Fibroblast of villous mesenchyme (primary cell): ENCODE data around the gene PAPLN. TPM values are rescaled to one million over a fixed set of nuclear protein-coding genes. Genes with fewer than 3 reads are reported as not detected.

Experiments
- DNase-seq: peaks from one replicate; pipeline ENCODE4 v3.0.0-alpha.2; 2010; ENCODE audit warnings: low read depth
- H3K4me3 ChIP-seq: 2 replicates; pipeline ENCODE4 v1.5.1; 2011; ENCODE audit warnings: low read depth, mild to moderate bottlenecking, low read length
- total RNA-seq: library from RNA; depleted of rRNA; stranded (reverse); fragments of >200 nt; gene quantifications from 2 replicates; pipeline ENCODE4 v1.2.3, GENCODE V29; 2012
- TF ChIP-seq, protein P1 (sequence below): IDR thresholded peaks from 2 replicates; pipeline ENCODE4 v1.5.1; 2012; ENCODE audit warnings: low read depth, mild to moderate bottlenecking, low read length; ENCODE audit not compliant: insufficient read depth

PAPLN gene
- total RNA-seq, 1 donor = 4.3 TPM

DNA sequence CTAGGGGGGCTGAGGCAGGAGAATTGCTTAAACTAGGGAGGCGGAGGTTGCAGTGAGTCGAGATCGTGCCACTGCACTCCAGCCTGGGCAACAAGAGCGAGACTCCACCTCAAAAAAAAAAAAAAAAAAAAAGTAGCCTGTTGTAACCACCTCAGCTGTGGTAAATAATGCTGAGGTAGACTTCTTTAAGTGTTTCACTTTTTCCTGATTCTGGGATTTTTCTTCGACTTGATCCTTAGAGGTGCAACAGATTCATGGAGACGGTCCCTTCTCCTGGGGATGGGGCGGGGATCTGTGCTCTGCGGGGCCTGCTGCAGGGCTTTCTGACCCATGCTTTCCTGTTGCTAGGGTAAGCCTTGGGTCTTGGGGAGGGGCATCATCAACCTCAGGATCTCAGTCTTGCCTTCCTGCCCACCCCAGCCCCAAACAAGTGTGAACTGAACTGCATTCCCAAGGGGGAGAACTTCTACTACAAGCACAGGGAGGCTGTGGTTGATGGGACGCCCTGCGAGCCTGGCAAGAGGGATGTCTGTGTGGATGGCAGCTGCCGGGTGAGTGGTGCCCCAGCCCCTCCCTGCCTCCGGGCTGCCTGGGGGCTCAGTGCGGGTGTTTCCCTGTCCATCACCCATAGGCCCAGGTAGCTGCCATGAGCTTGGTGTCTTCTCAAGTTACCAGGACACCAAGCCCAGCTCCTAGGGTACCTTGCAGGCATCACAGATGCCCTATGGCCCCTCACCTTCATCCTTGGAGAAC is 12.4 kb downstream of the PAPLN start:
- TF ChIP-seq, protein P1, sequence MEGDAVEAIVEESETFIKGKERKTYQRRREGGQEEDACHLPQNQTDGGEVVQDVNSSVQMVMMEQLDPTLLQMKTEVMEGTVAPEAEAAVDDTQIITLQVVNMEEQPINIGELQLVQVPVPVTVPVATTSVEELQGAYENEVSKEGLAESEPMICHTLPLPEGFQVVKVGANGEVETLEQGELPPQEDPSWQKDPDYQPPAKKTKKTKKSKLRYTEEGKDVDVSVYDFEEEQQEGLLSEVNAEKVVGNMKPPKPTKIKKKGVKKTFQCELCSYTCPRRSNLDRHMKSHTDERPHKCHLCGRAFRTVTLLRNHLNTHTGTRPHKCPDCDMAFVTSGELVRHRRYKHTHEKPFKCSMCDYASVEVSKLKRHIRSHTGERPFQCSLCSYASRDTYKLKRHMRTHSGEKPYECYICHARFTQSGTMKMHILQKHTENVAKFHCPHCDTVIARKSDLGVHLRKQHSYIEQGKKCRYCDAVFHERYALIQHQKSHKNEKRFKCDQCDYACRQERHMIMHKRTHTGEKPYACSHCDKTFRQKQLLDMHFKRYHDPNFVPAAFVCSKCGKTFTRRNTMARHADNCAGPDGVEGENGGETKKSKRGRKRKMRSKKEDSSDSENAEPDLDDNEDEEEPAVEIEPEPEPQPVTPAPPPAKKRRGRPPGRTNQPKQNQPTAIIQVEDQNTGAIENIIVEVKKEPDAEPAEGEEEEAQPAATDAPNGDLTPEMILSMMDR = no peak
- H3K4me3 ChIP-seq = no peak overlapping the region
- no peak for DNase-seq

DNA sequence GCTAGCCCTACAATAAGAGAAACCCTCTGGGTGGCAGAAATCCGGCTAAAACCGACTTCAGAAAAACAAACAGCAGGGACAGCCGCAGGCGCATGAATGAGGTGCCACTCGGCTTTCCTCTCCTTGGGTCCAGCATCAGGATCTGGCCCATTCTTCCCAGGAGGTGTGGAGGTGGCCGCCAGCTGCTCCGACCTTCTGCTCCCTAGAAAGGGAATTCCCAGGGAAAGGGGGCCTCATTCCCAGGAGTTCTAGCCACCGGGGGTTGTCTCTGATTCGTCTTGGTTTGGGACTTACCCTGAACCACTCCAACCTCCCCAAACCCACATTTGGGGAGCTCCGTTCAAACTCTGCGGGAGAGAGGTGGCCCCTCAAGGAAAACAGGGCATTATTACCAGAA is 13.0 kb downstream of the PAPLN start:
- TF ChIP-seq, protein P1 = no peak

DNA sequence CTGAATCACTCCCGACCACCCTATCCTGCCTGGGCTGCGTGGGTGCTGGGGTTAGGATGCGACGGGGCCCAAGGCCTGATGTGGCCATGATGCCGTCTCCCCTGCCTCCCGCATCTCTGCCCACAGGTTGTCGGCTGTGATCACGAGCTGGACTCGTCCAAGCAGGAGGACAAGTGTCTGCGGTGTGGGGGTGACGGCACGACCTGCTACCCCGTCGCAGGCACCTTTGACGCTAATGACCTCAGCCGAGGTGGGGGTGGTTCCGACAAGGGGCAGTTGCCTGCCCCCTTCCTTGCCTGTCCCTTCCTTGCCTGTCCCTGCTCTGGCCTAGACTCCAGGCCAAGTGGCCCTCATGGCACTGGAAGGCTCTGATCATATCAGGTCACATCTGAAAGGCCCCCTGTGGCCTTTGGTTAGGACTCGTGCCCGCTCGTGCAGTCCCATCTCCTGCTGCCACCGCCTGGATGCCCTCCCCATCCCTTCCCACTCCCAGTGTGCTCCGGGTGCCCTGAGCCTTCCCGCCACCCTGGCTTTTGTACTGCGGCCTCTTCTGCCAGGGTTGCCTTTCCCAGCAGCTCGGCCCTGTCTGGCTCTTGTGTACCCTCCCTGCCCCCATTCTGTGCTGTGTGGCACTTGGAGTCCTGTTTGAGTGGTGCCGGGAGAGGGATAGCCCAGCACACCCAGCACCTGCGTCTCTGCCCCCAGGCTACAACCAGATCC is 13.6 kb downstream of the PAPLN start:
- H3K4me3 ChIP-seq = no peak overlapping the region
- no peak for DNase-seq
- TF ChIP-seq, protein P1 = no peak

More for the DNA sequence above, 13.0 kb downstream of the PAPLN start:
- DNase-seq = no peak
- no peak overlapping the region for H3K4me3 ChIP-seq

DNA sequence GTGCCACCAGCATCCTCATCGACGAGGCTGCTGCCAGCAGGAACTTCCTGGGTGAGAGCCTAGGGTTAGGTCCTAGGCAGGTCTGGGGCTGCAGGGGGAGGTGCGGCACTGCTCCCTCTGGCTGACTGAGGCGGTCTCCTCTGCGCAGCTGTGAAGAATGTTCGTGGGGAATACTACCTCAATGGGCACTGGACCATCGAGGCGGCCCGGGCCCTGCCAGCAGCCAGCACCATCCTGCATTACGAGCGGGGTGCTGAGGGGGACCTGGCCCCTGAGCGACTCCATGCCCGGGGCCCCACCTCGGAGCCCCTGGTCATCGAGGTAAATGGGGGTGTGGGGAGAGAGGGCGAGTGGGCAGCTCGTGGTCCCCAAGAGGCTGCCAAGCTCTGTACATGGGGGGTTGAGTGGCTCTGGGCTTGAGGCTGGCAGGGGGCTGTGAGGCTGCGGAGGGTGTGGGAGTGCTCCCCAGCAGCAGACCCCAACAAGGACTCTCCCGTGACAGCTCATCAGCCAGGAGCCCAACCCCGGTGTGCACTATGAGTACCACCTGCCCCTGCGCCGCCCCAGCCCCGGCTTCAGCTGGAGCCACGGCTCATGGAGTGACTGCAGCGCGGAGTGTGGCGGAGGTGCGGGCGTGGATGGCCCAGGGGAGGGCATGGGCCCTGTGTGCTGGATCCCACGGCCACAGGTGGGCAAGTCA is 14.4 kb downstream of the PAPLN start:
- H3K4me3 ChIP-seq = no peak overlapping the region
- DNase-seq = no peak
- TF ChIP-seq, protein P1 = no peak

DNA sequence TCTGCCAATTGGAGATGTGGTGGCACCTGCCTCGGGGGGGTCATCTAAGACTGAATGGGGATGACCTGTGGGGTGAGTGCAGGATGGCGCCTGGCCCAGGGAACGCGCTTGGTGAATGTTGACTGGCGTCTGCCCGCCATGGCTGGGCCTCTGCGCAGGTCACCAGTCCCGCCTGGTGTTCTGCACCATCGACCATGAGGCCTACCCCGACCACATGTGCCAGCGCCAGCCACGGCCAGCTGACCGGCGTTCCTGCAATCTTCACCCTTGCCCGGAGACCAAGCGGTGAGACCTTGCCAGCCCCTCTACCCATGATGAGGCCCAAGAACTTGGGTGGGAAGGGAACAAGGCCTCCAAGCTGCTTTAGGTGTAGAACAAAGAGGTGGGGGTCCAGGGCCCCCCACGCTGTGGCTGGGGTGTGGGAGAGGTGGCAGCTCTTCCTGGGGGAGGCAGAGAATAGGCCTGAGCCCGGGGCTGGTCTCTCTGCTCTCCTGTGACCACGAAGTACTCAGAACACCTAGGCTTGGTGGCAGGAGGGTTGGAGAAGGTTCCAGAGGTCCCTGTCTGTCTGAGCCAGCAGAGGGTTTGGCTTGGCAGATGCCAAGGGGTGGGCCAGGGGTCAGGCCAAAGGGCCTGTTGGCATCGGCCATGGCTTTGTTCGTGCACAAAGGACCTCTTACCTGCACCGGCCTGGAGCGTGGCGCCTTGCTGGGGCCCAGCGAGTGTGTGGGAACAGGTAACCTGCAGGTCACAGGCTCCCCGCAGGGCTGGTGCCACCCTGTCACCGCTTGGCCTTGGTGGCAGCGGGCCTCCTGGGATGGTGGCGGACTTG is 15.4 kb downstream of the PAPLN start:
- no peak for DNase-seq
- TF ChIP-seq, protein P1 = no peak
- no peak overlapping the region for H3K4me3 ChIP-seq

DNA sequence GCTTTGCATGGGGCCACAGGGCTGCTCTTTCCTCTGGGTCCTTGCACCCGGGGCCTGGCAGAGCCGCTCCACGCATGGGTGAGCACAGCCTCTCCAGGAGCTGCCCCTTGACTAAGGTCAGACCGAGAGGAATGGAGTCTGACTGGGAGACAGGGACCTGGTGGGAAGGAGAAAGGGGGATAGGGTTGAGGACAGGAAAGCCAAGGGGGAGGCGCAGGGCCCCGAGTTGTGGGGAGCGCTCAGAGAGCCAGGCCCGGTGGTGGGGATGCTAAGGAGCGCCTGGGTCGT is 16.0 kb downstream of the PAPLN start:
- DNase-seq = no peak
- TF ChIP-seq, protein P1 = no peak
- no peak overlapping the region for H3K4me3 ChIP-seq
